ENCODE results near the gene LMTK2. TPM values are rescaled to one million over a fixed set of nuclear protein-coding genes. Genes with fewer than 3 reads are reported as not detected.

The LMTK2 gene
- polyA plus RNA-seq, 1 donor from 2014 or later: 11.9 TPM

- H3F3A ChIP-seq (ENCODE audit: insufficient read depth, low read length, poor library complexity, severe bottlenecking): no peaks in the 10 kb centered on the region
- H3K27me3 ChIP-seq (ENCODE audit: insufficient read depth, low read depth, low read length): no peaks in the 10 kb centered on the region
- H3K4me3 ChIP-seq (ENCODE audit: low read length): no peak overlapping the region
- H3K36me3 ChIP-seq (ENCODE audit: insufficient read depth, low read length): no peaks in the 10 kb centered on the region
- H3K27ac ChIP-seq (ENCODE audit: low read length): no peak overlapping the region
- H3K9ac ChIP-seq (ENCODE audit: low read length): no peak overlapping the region
- H3K79me2 ChIP-seq (replicated peaks; ENCODE audit: insufficient read depth, low read length): no peaks in the 10 kb centered on the region
- no peak overlapping the region for H3K4me2 ChIP-seq (ENCODE audit: low read length)
- no peak overlapping the region for H2AFZ ChIP-seq (ENCODE audit: low read depth, low read length)
- no peaks in the 10 kb centered on the region for H3K9me3 ChIP-seq (ENCODE audit: low read length)
- H4K20me1 ChIP-seq (ENCODE audit: insufficient read depth): no peaks in the 10 kb centered on the region
- no peaks in the 10 kb centered on the region for H3K9me2 ChIP-seq (ENCODE audit: insufficient read depth, low read length)
- TF ChIP-seq TAF1 (IDR thresholded peaks at IDR 0.05; ENCODE audit: low read depth) (no peak), MXI1 (conservative IDR thresholded peaks at IDR 0.05; ENCODE audit: poor library complexity, severe bottlenecking) (no peak), EP300 (conservative IDR thresholded peaks at IDR 0.05; ENCODE audit: poor library complexity, severe bottlenecking) (no peak), SMC3 (conservative IDR thresholded peaks at IDR 0.05; ENCODE audit: poor library complexity) (no peak), EZH2 (IDR thresholded peaks at IDR 0.05; ENCODE audit: borderline replicate concordance, insufficient read depth, low read length, poor library complexity, severe bottlenecking) (no peak), CTCF (IDR thresholded peaks at IDR 0.05; ENCODE audit: poor library complexity, severe bottlenecking) (no peak), POLR2AphosphoS5 (IDR thresholded peaks at IDR 0.05) (no peak), RAD21 (conservative IDR thresholded peaks at IDR 0.05) (no peak)
- TF ChIP-seq, protein P1, sequence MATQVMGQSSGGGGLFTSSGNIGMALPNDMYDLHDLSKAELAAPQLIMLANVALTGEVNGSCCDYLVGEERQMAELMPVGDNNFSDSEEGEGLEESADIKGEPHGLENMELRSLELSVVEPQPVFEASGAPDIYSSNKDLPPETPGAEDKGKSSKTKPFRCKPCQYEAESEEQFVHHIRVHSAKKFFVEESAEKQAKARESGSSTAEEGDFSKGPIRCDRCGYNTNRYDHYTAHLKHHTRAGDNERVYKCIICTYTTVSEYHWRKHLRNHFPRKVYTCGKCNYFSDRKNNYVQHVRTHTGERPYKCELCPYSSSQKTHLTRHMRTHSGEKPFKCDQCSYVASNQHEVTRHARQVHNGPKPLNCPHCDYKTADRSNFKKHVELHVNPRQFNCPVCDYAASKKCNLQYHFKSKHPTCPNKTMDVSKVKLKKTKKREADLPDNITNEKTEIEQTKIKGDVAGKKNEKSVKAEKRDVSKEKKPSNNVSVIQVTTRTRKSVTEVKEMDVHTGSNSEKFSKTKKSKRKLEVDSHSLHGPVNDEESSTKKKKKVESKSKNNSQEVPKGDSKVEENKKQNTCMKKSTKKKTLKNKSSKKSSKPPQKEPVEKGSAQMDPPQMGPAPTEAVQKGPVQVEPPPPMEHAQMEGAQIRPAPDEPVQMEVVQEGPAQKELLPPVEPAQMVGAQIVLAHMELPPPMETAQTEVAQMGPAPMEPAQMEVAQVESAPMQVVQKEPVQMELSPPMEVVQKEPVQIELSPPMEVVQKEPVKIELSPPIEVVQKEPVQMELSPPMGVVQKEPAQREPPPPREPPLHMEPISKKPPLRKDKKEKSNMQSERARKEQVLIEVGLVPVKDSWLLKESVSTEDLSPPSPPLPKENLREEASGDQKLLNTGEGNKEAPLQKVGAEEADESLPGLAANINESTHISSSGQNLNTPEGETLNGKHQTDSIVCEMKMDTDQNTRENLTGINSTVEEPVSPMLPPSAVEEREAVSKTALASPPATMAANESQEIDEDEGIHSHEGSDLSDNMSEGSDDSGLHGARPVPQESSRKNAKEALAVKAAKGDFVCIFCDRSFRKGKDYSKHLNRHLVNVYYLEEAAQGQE (IDR thresholded peaks at IDR 0.05; ENCODE audit: borderline replicate concordance): no peak
Observed at GRCh38 chr7:98235901-98236300, 129.2 kb downstream of the LMTK2 start.

- Histone ChIP-seq H3K4me3 (ENCODE audit: low read length) (no peak overlapping the region), H3K9ac (ENCODE audit: low read length) (no peak overlapping the region), H3K36me3 (ENCODE audit: insufficient read depth, low read length) (no peaks in the 10 kb centered on the region), H3K27me3 (ENCODE audit: insufficient read depth, low read depth, low read length) (no peaks in the 10 kb centered on the region), H3K79me2 (replicated peaks; ENCODE audit: insufficient read depth, low read length) (no peaks in the 10 kb centered on the region), H2AFZ (ENCODE audit: low read depth, low read length) (no peak overlapping the region), H3K27ac (ENCODE audit: low read length) (no peak overlapping the region), H3K4me2 (ENCODE audit: low read length) (no peak overlapping the region), H3K9me3 (ENCODE audit: low read length) (no peaks in the 10 kb centered on the region), H3F3A (ENCODE audit: insufficient read depth, low read length, poor library complexity, severe bottlenecking) (no peaks in the 10 kb centered on the region), H4K20me1 (ENCODE audit: insufficient read depth) (no peaks in the 10 kb centered on the region), H3K9me2 (ENCODE audit: insufficient read depth, low read length) (no peaks in the 10 kb centered on the region)
- TF ChIP-seq SMC3 (conservative IDR thresholded peaks at IDR 0.05; ENCODE audit: poor library complexity) (no peak), EZH2 (IDR thresholded peaks at IDR 0.05; ENCODE audit: borderline replicate concordance, insufficient read depth, low read length, poor library complexity, severe bottlenecking) (no peak), RAD21 (conservative IDR thresholded peaks at IDR 0.05) (no peak), TAF1 (IDR thresholded peaks at IDR 0.05; ENCODE audit: low read depth) (no peak), MXI1 (conservative IDR thresholded peaks at IDR 0.05; ENCODE audit: poor library complexity, severe bottlenecking) (no peak), EP300 (conservative IDR thresholded peaks at IDR 0.05; ENCODE audit: poor library complexity, severe bottlenecking) (no peak), CTCF (IDR thresholded peaks at IDR 0.05; ENCODE audit: poor library complexity, severe bottlenecking) (no peak), POLR2AphosphoS5 (IDR thresholded peaks at IDR 0.05) (no peak)
- TF ChIP-seq, protein P1 (IDR thresholded peaks at IDR 0.05; ENCODE audit: borderline replicate concordance): no peak
Observed at GRCh38 chr7:98236355-98237185, 129.9 kb downstream of the LMTK2 start.

Data from neural cell (in vitro differentiated cells).